Stomach smooth muscle (tissue), 2 donors: ENCODE data around the gene SHISAL1.
"Not testable (repeated sequence)": the region's sequence is repeated elsewhere in the genome, so short reads cannot be mapped to it uniquely, and the experiment has no call there.

Source experiments
- H3K27ac ChIP-seq: one replicate; pipeline ENCODE4 v1.7.0; 2013; ENCODE audit warnings: mild to moderate bottlenecking, low read length, inconsistent platforms
- H3K27me3 ChIP-seq, 2 donors: one replicate each; pipeline ENCODE4 v1.7.0; 2013; ENCODE audit warnings: low read length in 2 of 2; ENCODE audit not compliant: insufficient read depth in 2 of 2, control insufficient read depth in 1 of 2
- H3K36me3 ChIP-seq, 2 donors: one replicate each; pipeline ENCODE4 v1.7.0; 2013; ENCODE audit warnings: low read length in 2 of 2; ENCODE audit not compliant: control insufficient read depth in 2 of 2, insufficient read depth in 2 of 2
- H3K4me1 ChIP-seq: one replicate; pipeline ENCODE4 v1.7.0; 2013; ENCODE audit warnings: low read length; ENCODE audit not compliant: control insufficient read depth, insufficient read depth
- H3K4me3 ChIP-seq, 2 donors: one replicate each; pipeline ENCODE4 v1.7.0; 2013; ENCODE audit warnings: low read length in 2 of 2
- H3K9ac ChIP-seq, 2 donors: one replicate each; pipeline ENCODE4 v1.7.0; 2013; ENCODE audit warnings: low read length in 2 of 2, mild to moderate bottlenecking in 1 of 2
- H3K9me3 ChIP-seq, 2 donors: one replicate each; pipeline ENCODE4 v1.7.0; 2013; ENCODE audit warnings: low read length in 2 of 2; ENCODE audit not compliant: control insufficient read depth in 2 of 2
- donor health status: healthy.
- donor health status: Pancreatic carcinoma.

SHISAL1 gene

GRCh38 chr22:44326491-44326885, 13.7 kb upstream of the SHISAL1 start:
- no peaks in the 10 kb centered on the region for H3K27me3 ChIP-seq
- peak overlapping the region; percentile 51 to 79 for H3K4me3 ChIP-seq
- peaks cover 34% of the 10 kb centered on the region for H3K4me1 ChIP-seq
- peak overlapping the region; percentile 64 for H3K27ac ChIP-seq
- H3K9ac ChIP-seq = peak overlapping the region in 1 of 2 donors; percentile 61
- no peaks in the 10 kb centered on the region for H3K9me3 ChIP-seq
- H3K36me3 ChIP-seq = no peaks in the 10 kb centered on the region

GRCh38 chr22:44325718-44326490, 13.2 kb upstream of the SHISAL1 start:
- peaks cover 33% of the 10 kb centered on the region for H3K4me1 ChIP-seq
- peak overlapping the region; percentile 61 to 71 for H3K9ac ChIP-seq
- H3K4me3 ChIP-seq = peak overlapping the region; percentile 51 to 79
- H3K27me3 ChIP-seq = no peaks in the 10 kb centered on the region
- no peaks in the 10 kb centered on the region for H3K9me3 ChIP-seq
- peak overlapping the region; percentile 64 for H3K27ac ChIP-seq
- H3K36me3 ChIP-seq = no peaks in the 10 kb centered on the region

GRCh38 chr22:44323140-44323790, 10.5 kb upstream of the SHISAL1 start:
- H3K4me3 ChIP-seq, H3K27me3 ChIP-seq, H3K27ac ChIP-seq, H3K9me3 ChIP-seq, H3K36me3 ChIP-seq, H3K9ac ChIP-seq: not testable (repeated sequence)
- H3K4me1 ChIP-seq = peaks cover 27% of the 10 kb centered on the region

GRCh38 chr22:44319685-44320084, 6.9 kb upstream of the SHISAL1 start:
- H3K4me1 ChIP-seq = peaks cover 17% of the 10 kb centered on the region
- H3K4me3 ChIP-seq = no peak overlapping the region
- H3K27me3 ChIP-seq = no peaks in the 10 kb centered on the region
- H3K9me3 ChIP-seq = no peaks in the 10 kb centered on the region
- H3K27ac ChIP-seq = no peak overlapping the region
- no peaks in the 10 kb centered on the region for H3K36me3 ChIP-seq
- no peak overlapping the region for H3K9ac ChIP-seq

GRCh38 chr22:44318751-44319150, 6.0 kb upstream of the SHISAL1 start:
- Histone ChIP-seq H3K27ac (no peak overlapping the region), H3K4me3 (no peak overlapping the region), H3K36me3 (no peaks in the 10 kb centered on the region), H3K27me3 (no peaks in the 10 kb centered on the region), H3K4me1 (peaks cover 24% of the 10 kb centered on the region), H3K9me3 (no peaks in the 10 kb centered on the region), H3K9ac (no peak overlapping the region)

GRCh38 chr22:44317886-44318637, 5.3 kb upstream of the SHISAL1 start:
- Histone ChIP-seq H3K27me3 (no peaks in the 10 kb centered on the region), H3K9ac (no peak overlapping the region), H3K27ac (no peak overlapping the region), H3K4me1 (peaks cover 31% of the 10 kb centered on the region), H3K9me3 (no peaks in the 10 kb centered on the region), H3K4me3 (no peak overlapping the region), H3K36me3 (no peaks in the 10 kb centered on the region)

GRCh38 chr22:44317123-44317444, 4.3 kb upstream of the SHISAL1 start:
- Histone ChIP-seq H3K36me3 (no peaks in the 10 kb centered on the region), H3K4me3 (no peak overlapping the region), H3K9ac (no peak overlapping the region), H3K27ac (no peak overlapping the region), H3K27me3 (no peaks in the 10 kb centered on the region), H3K9me3 (no peaks in the 10 kb centered on the region), H3K4me1 (peaks cover 40% of the 10 kb centered on the region)

- no peak overlapping the region for H3K4me3 ChIP-seq
- no peak overlapping the region for H3K27ac ChIP-seq
- no peak overlapping the region for H3K9ac ChIP-seq
- no peaks in the 10 kb centered on the region for H3K9me3 ChIP-seq
- no peaks in the 10 kb centered on the region for H3K27me3 ChIP-seq
- H3K36me3 ChIP-seq = no peaks in the 10 kb centered on the region
- peaks cover 46% of the 10 kb centered on the region for H3K4me1 ChIP-seq
Observed at GRCh38 chr22:44316393-44317122, 3.8 kb upstream of the SHISAL1 start.

- Histone ChIP-seq H3K4me1 (peaks cover 66% of the 10 kb centered on the region), H3K9me3 (no peaks in the 10 kb centered on the region), H3K27ac (peak overlapping the region; percentile 90), H3K4me3 (peak overlapping the region in 1 of 2 donors; percentile 32), H3K36me3 (no peaks in the 10 kb centered on the region), H3K9ac (peak overlapping the region in 1 of 2 donors; percentile 12), H3K27me3 (no peaks in the 10 kb centered on the region)
Observed at GRCh38 chr22:44314425-44315067, 1.8 kb upstream of the SHISAL1 start.

GRCh38 chr22:44313385-44314006, 745 bp upstream of the SHISAL1 start:
- Histone ChIP-seq H3K27ac (peak overlapping the region; percentile 90), H3K36me3 (no peaks in the 10 kb centered on the region), H3K9me3 (no peaks in the 10 kb centered on the region), H3K4me1 (peaks cover 70% of the 10 kb centered on the region), H3K4me3 (peak overlapping the region; percentile 43 to 52), H3K27me3 (no peaks in the 10 kb centered on the region), H3K9ac (peak overlapping the region in 1 of 2 donors; percentile 80)
